GM12865 (cell line): ENCODE measurements around the gene FAM171A1.
A peak's percentile ranks its signal among the peaks of the same experiment; 100 is the strongest.

Experiments used
- DNase-seq: peaks from one replicate; pipeline ENCODE4 v3.0.0; 2010; ENCODE audit warnings: low read depth
- H3K4me3 ChIP-seq: 2 replicates; pipeline ENCODE4 v1.5.1; 2011; ENCODE audit warnings: mild to moderate bottlenecking, low read depth, low read length, control low read depth
- TF ChIP-seq, protein P1 (sequence below): IDR thresholded peaks from 2 replicates; pipeline ENCODE4 v1.5.1; 2011; ENCODE audit warnings: low read length, control low read depth, low read depth, inconsistent platforms; ENCODE audit not compliant: insufficient read depth; ENCODE audit errors: missing control alignments

FAM171A1 gene

GRCh38 chr10:15265558-15265957 lies 105.5 kb downstream of the FAM171A1 start:
- TF ChIP-seq, protein P1, sequence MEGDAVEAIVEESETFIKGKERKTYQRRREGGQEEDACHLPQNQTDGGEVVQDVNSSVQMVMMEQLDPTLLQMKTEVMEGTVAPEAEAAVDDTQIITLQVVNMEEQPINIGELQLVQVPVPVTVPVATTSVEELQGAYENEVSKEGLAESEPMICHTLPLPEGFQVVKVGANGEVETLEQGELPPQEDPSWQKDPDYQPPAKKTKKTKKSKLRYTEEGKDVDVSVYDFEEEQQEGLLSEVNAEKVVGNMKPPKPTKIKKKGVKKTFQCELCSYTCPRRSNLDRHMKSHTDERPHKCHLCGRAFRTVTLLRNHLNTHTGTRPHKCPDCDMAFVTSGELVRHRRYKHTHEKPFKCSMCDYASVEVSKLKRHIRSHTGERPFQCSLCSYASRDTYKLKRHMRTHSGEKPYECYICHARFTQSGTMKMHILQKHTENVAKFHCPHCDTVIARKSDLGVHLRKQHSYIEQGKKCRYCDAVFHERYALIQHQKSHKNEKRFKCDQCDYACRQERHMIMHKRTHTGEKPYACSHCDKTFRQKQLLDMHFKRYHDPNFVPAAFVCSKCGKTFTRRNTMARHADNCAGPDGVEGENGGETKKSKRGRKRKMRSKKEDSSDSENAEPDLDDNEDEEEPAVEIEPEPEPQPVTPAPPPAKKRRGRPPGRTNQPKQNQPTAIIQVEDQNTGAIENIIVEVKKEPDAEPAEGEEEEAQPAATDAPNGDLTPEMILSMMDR: no peak
- DNase-seq: no peak

GRCh38 chr10:15265056-15265455 lies 106.0 kb downstream of the FAM171A1 start:
- TF ChIP-seq, protein P1: no peak
- H3K4me3 ChIP-seq: no peak overlapping the region
- DNase-seq: peak; percentile 16

More at GRCh38 chr10:15265558-15265957, 105.5 kb downstream of the FAM171A1 start:
- no peak overlapping the region for H3K4me3 ChIP-seq

DNA sequence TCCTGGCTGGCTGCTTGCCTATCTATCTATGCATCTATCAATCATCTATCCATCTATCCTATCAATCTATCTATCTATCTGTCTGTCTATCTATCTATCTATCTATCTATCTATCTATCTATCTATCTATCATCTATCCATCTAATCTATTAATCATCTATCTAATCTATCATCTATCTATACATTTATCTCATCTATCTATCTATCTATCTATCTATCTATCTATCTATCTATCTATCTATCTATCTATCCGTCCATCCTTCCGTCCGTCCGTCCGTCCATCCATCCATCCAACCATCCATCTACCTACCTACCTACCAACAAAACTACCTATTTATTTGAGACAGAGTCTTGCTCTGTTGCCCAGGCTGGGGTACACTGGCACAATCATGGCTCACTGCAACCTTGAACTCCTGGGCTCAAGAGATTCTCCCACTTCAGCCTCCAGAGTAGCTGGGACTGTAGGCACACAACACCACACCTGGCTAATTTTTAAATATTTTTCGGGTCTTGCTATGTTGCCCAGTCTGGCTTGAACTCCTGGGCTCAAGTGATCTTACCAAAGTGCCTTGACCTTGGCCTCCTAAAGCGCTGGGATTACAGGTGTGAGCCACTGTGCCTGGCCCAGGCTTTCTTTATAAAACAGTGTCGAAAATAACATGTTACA lies 107.3 kb downstream of the FAM171A1 start:
- no peak overlapping the region for H3K4me3 ChIP-seq
- no peak for DNase-seq
- TF ChIP-seq, protein P1: no peak

DNA sequence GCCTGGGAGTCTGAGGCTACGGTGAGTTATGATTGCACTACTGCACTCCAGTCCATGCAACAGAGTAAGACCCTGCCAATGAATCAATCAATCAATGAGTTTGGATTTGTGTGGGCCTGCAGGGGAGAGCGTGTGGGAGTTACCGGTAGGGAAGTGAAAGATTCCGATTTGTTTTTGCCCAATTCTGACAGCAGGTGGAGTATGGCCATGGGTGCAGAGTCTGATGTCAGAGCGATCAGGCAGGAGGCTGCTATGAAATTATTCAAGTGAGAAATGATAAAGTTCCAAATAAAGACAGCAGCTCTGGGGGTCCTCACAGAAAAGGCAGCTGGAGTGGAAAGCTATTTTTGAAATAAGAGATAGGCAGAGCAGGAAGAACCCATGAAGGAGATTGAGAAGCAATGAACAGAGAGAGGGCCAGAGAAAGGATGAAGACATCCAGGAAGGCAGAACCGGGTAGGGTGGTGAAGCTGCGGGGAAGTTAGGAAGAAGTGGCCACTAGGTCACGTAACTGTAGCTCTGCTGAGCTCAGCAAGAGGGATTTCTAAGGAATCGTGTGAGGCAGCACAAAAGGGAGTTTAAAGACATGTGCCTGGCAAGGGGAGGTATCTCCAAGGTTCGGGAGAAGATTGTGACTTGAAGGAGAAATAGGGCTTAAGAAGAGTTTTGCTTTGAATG lies 108.9 kb downstream of the FAM171A1 start:
- DNase-seq: peak; percentile 52
- TF ChIP-seq, protein P1: peak; percentile 38
- H3K4me3 ChIP-seq: no peak overlapping the region

GRCh38 chr10:15259136-15259535 lies 112.0 kb downstream of the FAM171A1 start:
- TF ChIP-seq, protein P1: no peak
- DNase-seq: no peak
- no peak overlapping the region for H3K4me3 ChIP-seq

DNA sequence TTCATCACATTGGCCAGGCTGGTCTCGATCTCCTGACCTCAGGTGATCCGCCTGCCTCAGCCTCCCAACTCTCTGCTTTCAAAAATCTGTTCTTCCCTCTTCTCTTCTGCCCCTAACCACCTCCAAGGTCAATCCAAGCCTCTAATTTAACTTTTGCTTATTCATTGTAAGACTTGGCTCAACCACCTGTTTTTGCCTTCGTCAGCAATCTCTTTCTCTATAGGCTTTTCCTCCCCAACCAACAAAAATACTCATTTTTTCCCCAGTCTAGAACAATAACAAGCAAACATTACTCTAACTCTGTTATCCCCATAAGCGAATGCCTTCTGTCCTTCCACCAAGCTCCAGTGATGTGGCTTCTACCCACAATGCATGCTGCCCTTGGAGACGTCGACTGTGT lies 112.8 kb downstream of the FAM171A1 start:
- H3K4me3 ChIP-seq: no peak overlapping the region
- DNase-seq: no peak
- TF ChIP-seq, protein P1: no peak
